Panc1 (cell line): ENCODE data around the gene PMF1. TPM values are rescaled to one million over a fixed set of nuclear protein-coding genes. Genes with fewer than 3 reads are reported as not detected.

ENCODE experiments used
- ATAC-seq: fragments of 200-7000 bp; cut with Tn5 transposase; 2 replicates; pipeline ENCODE4 v1.9.1; 2020; ENCODE audit warnings: mild to moderate bottlenecking, moderate library complexity
- BruUV-seq: library from RNA; stranded (reverse); fragments of 400-500 nt; replicated peaks from 2 replicates; lab custom pipeline; 2021; lab: Mats Ljungman, UMichigan
- CTCF ChIA-PET: fragments of 300-600 bp; sonication (Branson Sonifier 250); formaldehyde crosslinking; loops from one replicate; lab custom pipeline; 2022; ENCODE audit warnings: antibody characterized with exemption; lab: Charles Lee
- POLR2A ChIA-PET: fragments of 300-600 bp; sonication (Branson Sonifier 250); formaldehyde crosslinking; loops from one replicate; lab custom pipeline; 2022; ENCODE audit warnings: antibody characterized with exemption; lab: Charles Lee
- DNase-seq: peaks from one replicate; pipeline ENCODE4 v3.0.0-alpha.2; 2010; ENCODE audit warnings: low read depth, low spot score
- H3K27ac ChIP-seq: 2 replicates; pipeline ENCODE4 v1.5.1; 2011; ENCODE audit warnings: mild to moderate bottlenecking, low read length, inconsistent platforms
- H3K27me3 ChIP-seq: fragments of 200-500 bp; sonication (Bioruptor generic); 2 replicates; pipeline ENCODE4 v1.6.0; 2014; ENCODE audit warnings: low read length, inconsistent platforms; ENCODE audit not compliant: control insufficient read depth, insufficient read depth
- H3K36me3 ChIP-seq: fragments of 200-500 bp; sonication (Bioruptor generic); 2 replicates; pipeline ENCODE4 v1.5.1; 2014; ENCODE audit warnings: inconsistent platforms, mild to moderate bottlenecking, low read length, moderate library complexity; ENCODE audit not compliant: control insufficient read depth, insufficient read depth
- H3K4me1 ChIP-seq: 2 replicates; pipeline ENCODE4 v1.5.1; 2011; ENCODE audit warnings: inconsistent platforms, mild to moderate bottlenecking, low read length, moderate library complexity; ENCODE audit not compliant: control insufficient read depth, insufficient read depth
- H3K4me3 ChIP-seq, 2 experiments: 2 replicates each; pipeline ENCODE4 v1.5.1; 2011 to 2012; ENCODE audit warnings: low read depth in 2 of 2, low read length in 2 of 2, mild to moderate bottlenecking in 2 of 2, inconsistent platforms in 1 of 2, moderate library complexity in 1 of 2
- H3K9me3 ChIP-seq: fragments of 200-500 bp; sonication (Bioruptor generic); 2 replicates; pipeline ENCODE4 v1.5.1; 2014; ENCODE audit warnings: low read depth, mild to moderate bottlenecking, inconsistent platforms, low read length, moderate library complexity; ENCODE audit not compliant: control insufficient read depth, insufficient read depth
- POLR2AphosphoS5 ChIP-seq: IDR thresholded peaks from 2 replicates; pipeline ENCODE4 v1.6.1; 2012; ENCODE audit warnings: mild to moderate bottlenecking, low read depth, low read length, moderate library complexity
- SIN3A ChIP-seq: IDR thresholded peaks from 2 replicates; pipeline ENCODE4 v1.6.1; 2012; ENCODE audit warnings: low read depth, mild to moderate bottlenecking, low read length, moderate library complexity, borderline replicate concordance; ENCODE audit not compliant: insufficient read depth
- TCF7L2 ChIP-seq: IDR thresholded peaks from 2 replicates; pipeline ENCODE4 v1.6.1; 2011; ENCODE audit warnings: mild to moderate bottlenecking, low read depth, low read length, inconsistent platforms
- in situ Hi-C: cut with HindIII; loops from 2 replicates; pipeline ENCODE4 v1.10.0; 2016; ENCODE audit warnings: low sequenced_read_pairs, low pct_unique_long_range_greater_than_20kb
- intact Hi-C: fragments of 100-400 bp; cut with micrococcal nuclease; formaldehyde crosslinking; loops from one replicate; pipeline ENCODE4 v1.10.0; 2022; ENCODE audit not compliant: unreplicated experiment
- total RNA-seq: library from RNA; stranded (reverse); gene quantifications from one replicate; pipeline ENCODE4 v1.2.1, GENCODE V29; 2021; ENCODE audit not compliant: unreplicated experiment
- TF ChIP-seq, protein P1 (sequence below): fragments of 450-650 bp; IDR thresholded peaks from 2 replicates; pipeline ENCODE4 v1.5.1; 2017; ENCODE audit warnings: mild to moderate bottlenecking
- TF ChIP-seq, protein P2 (sequence below), 2 experiments: IDR thresholded peaks; 2 replicates each; pipeline ENCODE4 v1.6.1; 2011 to 2012; ENCODE audit warnings: low read depth in 2 of 2, control low read depth in 1 of 2, low read length in 1 of 2, mild to moderate bottlenecking in 1 of 2, moderate library complexity in 1 of 2; ENCODE audit not compliant: insufficient read depth in 1 of 2

Gene PMF1
- total RNA-seq, 1 experiment from 2014 or later: 57.5 TPM

DNA sequence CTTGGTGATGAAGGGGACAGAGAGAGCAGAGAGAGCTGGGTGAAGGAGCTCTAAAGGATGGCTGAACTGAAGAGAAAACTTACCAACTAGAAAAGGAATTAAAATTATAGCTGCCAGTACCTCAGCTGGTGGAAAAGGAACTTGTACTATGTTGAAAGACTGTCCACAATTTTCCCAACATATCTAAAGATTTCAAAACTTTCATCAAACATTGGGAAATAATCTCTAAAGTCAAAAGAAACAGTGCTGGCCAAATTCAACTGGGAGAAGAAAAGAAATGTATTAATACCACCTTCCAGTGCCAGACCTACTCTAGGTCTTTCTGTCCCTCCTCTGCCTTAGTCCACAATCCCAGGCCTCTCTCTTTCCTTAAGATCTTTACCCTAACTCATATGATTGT, 63.7 kb downstream of the PMF1 start:
- in situ Hi-C loops: no loop called here
- Histone ChIP-seq H3K9me3 (no peaks in the 10 kb centered on the region), H3K27ac (no peak overlapping the region), H3K36me3 (peaks cover 36% of the 10 kb centered on the region), H3K4me3 (no peak overlapping the region), H3K4me1 (peaks cover 9% of the 10 kb centered on the region), H3K27me3 (no peaks in the 10 kb centered on the region)
- intact Hi-C loops: no loop called here
- TF ChIP-seq, protein P1, sequence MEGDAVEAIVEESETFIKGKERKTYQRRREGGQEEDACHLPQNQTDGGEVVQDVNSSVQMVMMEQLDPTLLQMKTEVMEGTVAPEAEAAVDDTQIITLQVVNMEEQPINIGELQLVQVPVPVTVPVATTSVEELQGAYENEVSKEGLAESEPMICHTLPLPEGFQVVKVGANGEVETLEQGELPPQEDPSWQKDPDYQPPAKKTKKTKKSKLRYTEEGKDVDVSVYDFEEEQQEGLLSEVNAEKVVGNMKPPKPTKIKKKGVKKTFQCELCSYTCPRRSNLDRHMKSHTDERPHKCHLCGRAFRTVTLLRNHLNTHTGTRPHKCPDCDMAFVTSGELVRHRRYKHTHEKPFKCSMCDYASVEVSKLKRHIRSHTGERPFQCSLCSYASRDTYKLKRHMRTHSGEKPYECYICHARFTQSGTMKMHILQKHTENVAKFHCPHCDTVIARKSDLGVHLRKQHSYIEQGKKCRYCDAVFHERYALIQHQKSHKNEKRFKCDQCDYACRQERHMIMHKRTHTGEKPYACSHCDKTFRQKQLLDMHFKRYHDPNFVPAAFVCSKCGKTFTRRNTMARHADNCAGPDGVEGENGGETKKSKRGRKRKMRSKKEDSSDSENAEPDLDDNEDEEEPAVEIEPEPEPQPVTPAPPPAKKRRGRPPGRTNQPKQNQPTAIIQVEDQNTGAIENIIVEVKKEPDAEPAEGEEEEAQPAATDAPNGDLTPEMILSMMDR: no peak
- TF ChIP-seq TCF7L2 (no peak), SIN3A (no peak)
- TF ChIP-seq, protein P2, sequence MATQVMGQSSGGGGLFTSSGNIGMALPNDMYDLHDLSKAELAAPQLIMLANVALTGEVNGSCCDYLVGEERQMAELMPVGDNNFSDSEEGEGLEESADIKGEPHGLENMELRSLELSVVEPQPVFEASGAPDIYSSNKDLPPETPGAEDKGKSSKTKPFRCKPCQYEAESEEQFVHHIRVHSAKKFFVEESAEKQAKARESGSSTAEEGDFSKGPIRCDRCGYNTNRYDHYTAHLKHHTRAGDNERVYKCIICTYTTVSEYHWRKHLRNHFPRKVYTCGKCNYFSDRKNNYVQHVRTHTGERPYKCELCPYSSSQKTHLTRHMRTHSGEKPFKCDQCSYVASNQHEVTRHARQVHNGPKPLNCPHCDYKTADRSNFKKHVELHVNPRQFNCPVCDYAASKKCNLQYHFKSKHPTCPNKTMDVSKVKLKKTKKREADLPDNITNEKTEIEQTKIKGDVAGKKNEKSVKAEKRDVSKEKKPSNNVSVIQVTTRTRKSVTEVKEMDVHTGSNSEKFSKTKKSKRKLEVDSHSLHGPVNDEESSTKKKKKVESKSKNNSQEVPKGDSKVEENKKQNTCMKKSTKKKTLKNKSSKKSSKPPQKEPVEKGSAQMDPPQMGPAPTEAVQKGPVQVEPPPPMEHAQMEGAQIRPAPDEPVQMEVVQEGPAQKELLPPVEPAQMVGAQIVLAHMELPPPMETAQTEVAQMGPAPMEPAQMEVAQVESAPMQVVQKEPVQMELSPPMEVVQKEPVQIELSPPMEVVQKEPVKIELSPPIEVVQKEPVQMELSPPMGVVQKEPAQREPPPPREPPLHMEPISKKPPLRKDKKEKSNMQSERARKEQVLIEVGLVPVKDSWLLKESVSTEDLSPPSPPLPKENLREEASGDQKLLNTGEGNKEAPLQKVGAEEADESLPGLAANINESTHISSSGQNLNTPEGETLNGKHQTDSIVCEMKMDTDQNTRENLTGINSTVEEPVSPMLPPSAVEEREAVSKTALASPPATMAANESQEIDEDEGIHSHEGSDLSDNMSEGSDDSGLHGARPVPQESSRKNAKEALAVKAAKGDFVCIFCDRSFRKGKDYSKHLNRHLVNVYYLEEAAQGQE (IDR thresholded peaks at IDR 0.05; ENCODE audit: insufficient read depth in 1 of 2, low read depth in 2 of 2, low read length in 1 of 2): no peak
- DNase-seq (no peak), ATAC-seq (no peak)
- CTCF ChIA-PET: no interaction called here
- no TSS peak for BruUV-seq
- POLR2A ChIA-PET: no interaction called here

DNA sequence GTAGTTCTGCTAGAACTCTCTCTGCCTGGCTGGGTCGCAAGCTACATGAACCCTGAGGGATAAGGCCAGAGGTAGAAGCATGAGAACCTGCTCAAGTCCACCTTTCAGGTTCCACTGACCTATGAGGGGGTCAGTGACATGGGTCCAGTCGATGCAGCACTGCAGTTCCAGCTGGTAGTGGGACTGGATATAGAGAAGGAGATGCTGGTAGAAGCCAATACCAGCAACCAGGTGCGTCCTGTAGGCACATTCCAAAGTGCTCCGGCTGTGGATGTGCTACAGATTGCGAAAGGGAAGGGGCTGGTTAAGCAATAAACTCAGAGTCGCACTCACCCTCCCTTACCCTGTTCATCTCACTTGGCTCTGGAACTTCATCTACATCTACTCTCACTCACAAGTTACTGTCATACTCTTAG, 64.2 kb downstream of the PMF1 start:
- TF ChIP-seq, protein P1: no peak
- H3K36me3 ChIP-seq: peaks cover 38% of the 10 kb centered on the region
- peaks cover 9% of the 10 kb centered on the region for H3K4me1 ChIP-seq
- H3K27ac ChIP-seq: no peak overlapping the region
- no TSS peak for BruUV-seq
- CTCF ChIA-PET: no interaction called here
- in situ Hi-C loops (no loop called here), intact Hi-C loops (no loop called here)
- DNase-seq (no peak), ATAC-seq (no peak)
- H3K9me3 ChIP-seq: no peaks in the 10 kb centered on the region
- no peak overlapping the region for H3K4me3 ChIP-seq
- no peaks in the 10 kb centered on the region for H3K27me3 ChIP-seq
- POLR2A ChIA-PET: no interaction called here

DNA sequence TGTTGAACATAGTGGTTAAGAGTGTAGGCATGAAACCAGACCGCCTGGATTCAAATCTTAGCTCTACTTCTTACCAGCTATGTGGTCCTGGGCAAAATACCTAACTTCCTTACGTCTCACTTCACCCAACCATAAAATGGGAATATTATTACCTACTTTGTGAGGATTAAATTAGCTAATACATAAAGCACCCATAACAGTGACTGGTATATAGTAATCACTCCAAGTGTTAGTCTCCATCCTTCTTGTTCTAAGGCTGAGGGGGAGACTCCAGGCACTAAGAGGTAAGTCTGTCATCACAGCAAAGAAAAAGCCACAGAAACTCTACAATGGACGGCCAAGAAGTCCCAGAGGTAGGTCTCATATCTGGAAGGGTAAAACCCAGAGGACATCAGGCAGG, 67.0 kb downstream of the PMF1 start:
- CTCF ChIA-PET: no interaction called here
- intact Hi-C loops (no loop called here), in situ Hi-C loops (no loop called here)
- TF ChIP-seq, protein P2 (IDR thresholded peaks at IDR 0.05; ENCODE audit: insufficient read depth in 1 of 2, low read depth in 2 of 2, low read length in 1 of 2): no peak
- TF ChIP-seq SIN3A: no peak
- no peak for TF ChIP-seq TCF7L2
- TF ChIP-seq, protein P1: no peak
- no peak for TF ChIP-seq POLR2AphosphoS5
- Histone ChIP-seq H3K36me3 (peaks cover 23% of the 10 kb centered on the region), H3K4me3 (no peak overlapping the region), H3K27me3 (no peaks in the 10 kb centered on the region), H3K9me3 (no peaks in the 10 kb centered on the region), H3K4me1 (peaks cover 14% of the 10 kb centered on the region), H3K27ac (no peak overlapping the region)
- POLR2A ChIA-PET: no interaction called here
- ATAC-seq: no peak
- no peak for DNase-seq
- no TSS peak for BruUV-seq
